Measurements from ENCODE around the gene TRMT61A. TPM values are rescaled to one million over a fixed set of nuclear protein-coding genes. Genes with fewer than 3 reads are reported as not detected.
A peak's percentile ranks its signal among the peaks of the same experiment; 100 is the strongest.

Gene TRMT61A
- total RNA-seq, 2 experiments from 2014 or later = 7.3 to 9.6 TPM

- no peaks in the 10 kb centered on the region for H3K27me3 Mint-ChIP-seq
- CTCF ChIA-PET = interaction anchor here (0.9 to 3.4 kb wide), 2 partner anchors 8 to 35 kb away, joined by 6 to 20 read pairs; no protein-coding TSS in a partner anchor
- H3K27ac Mint-ChIP-seq = no peak overlapping the region
- no peaks in the 10 kb centered on the region for H3K9me3 Mint-ChIP-seq (ENCODE audit: low read depth)
- no peaks in the 10 kb centered on the region for H3K36me3 Mint-ChIP-seq
- peaks cover 6% of the 10 kb centered on the region for H3K4me1 Mint-ChIP-seq
- H3K4me3 Mint-ChIP-seq = no peak overlapping the region
- ATAC-seq (no peak), DNase-seq (no peak)
These were observed 23.8 kb downstream of the TRMT61A start for GRCh38 chr14:103552846-103553210.

GRCh38 chr14:103555559-103556337 lies 26.8 kb downstream of the TRMT61A start:
- DNase-seq = no peak
- no peak for ATAC-seq
- Mint-ChIP-seq H3K27me3 (no peaks in the 10 kb centered on the region), H3K27ac (no peak overlapping the region), H3K9me3 (ENCODE audit: low read depth) (no peaks in the 10 kb centered on the region), H3K4me1 (peaks cover 31% of the 10 kb centered on the region), H3K4me3 (no peak overlapping the region), H3K36me3 (peaks cover 20% of the 10 kb centered on the region)
- CTCF ChIA-PET = interaction anchor here (1.1 to 2.0 kb wide), 2 partner anchors 8 to 34 kb away, joined by 3 to 9 read pairs; no protein-coding TSS in a partner anchor

GRCh38 chr14:103556946-103557758 lies 28.2 kb downstream of the TRMT61A start:
- Mint-ChIP-seq H3K9me3 (ENCODE audit: low read depth) (no peaks in the 10 kb centered on the region), H3K27me3 (no peaks in the 10 kb centered on the region), H3K4me3 (no peak overlapping the region), H3K27ac (no peak overlapping the region), H3K36me3 (peaks cover 25% of the 10 kb centered on the region), H3K4me1 (peaks cover 39% of the 10 kb centered on the region)
- DNase-seq = no peak
- CTCF ChIA-PET = interaction anchor here (0.6 to 2.0 kb wide), 5 partner anchors 9 to 123 kb away, joined by 3 to 9 read pairs (median 3); no protein-coding TSS in a partner anchor
- no peak for ATAC-seq

- H3K36me3 Mint-ChIP-seq = peaks cover 25% of the 10 kb centered on the region
- no peak for DNase-seq
- no peak overlapping the region for H3K27ac Mint-ChIP-seq
- CTCF ChIA-PET = interaction anchor here (1.0 to 2.0 kb wide), 2 partner anchors 10 to 40 kb away, joined by 5 to 9 read pairs; no protein-coding TSS in a partner anchor
- no peaks in the 10 kb centered on the region for H3K27me3 Mint-ChIP-seq
- no peak for ATAC-seq
- no peak overlapping the region for H3K4me3 Mint-ChIP-seq
- peaks cover 41% of the 10 kb centered on the region for H3K4me1 Mint-ChIP-seq
- H3K9me3 Mint-ChIP-seq (ENCODE audit: low read depth) = no peaks in the 10 kb centered on the region
These were observed 29.3 kb downstream of the TRMT61A start for GRCh38 chr14:103558071-103558882.

- no peak overlapping the region for H3K4me3 Mint-ChIP-seq
- H3K4me1 Mint-ChIP-seq = peaks cover 52% of the 10 kb centered on the region
- no peak overlapping the region for H3K27ac Mint-ChIP-seq
- DNase-seq (no peak), ATAC-seq (no peak)
- H3K9me3 Mint-ChIP-seq (ENCODE audit: low read depth) = no peaks in the 10 kb centered on the region
- H3K27me3 Mint-ChIP-seq = no peaks in the 10 kb centered on the region
- CTCF ChIA-PET = interaction anchor here (0.8 to 1.1 kb wide), 4 partner anchors 13 to 341 kb away, joined by 3 read pairs; no protein-coding TSS in a partner anchor
- peaks cover 28% of the 10 kb centered on the region for H3K36me3 Mint-ChIP-seq
These were observed 30.8 kb downstream of the TRMT61A start for GRCh38 chr14:103559766-103560165.

GRCh38 chr14:103560691-103561090 lies 31.7 kb downstream of the TRMT61A start:
- Mint-ChIP-seq H3K9me3 (ENCODE audit: low read depth) (no peaks in the 10 kb centered on the region), H3K36me3 (peaks cover 28% of the 10 kb centered on the region), H3K4me3 (peak overlapping the region; percentile 89)

GRCh38 chr14:103561381-103562178 lies 32.6 kb downstream of the TRMT61A start:
- CTCF ChIA-PET = interaction anchor here (0.5 to 1.8 kb wide), 12 partner anchors 9 to 1928 kb away, joined by 3 to 6 read pairs (median 3); partner anchors contain the start of gene TRMT61A
- peaks cover 62% of the 10 kb centered on the region for H3K4me1 Mint-ChIP-seq
- no peaks in the 10 kb centered on the region for H3K9me3 Mint-ChIP-seq (ENCODE audit: low read depth)
- H3K27me3 Mint-ChIP-seq = no peaks in the 10 kb centered on the region
- peak; percentile 75 for DNase-seq
- H3K4me3 Mint-ChIP-seq = peak overlapping the region; percentile 89
- H3K36me3 Mint-ChIP-seq = peaks cover 28% of the 10 kb centered on the region
- peak; percentile 47 for ATAC-seq
- H3K27ac Mint-ChIP-seq = peak overlapping the region; percentile 90

More at GRCh38 chr14:103560691-103561090, 31.7 kb downstream of the TRMT61A start:
- Mint-ChIP-seq H3K27me3 (no peaks in the 10 kb centered on the region), H3K4me1 (peaks cover 55% of the 10 kb centered on the region), H3K27ac (no peak overlapping the region)
- DNase-seq (no peak), ATAC-seq (no peak)
- CTCF ChIA-PET = interaction anchor here (0.5 to 1.8 kb wide), 4 partner anchors 8 to 1929 kb away, joined by 3 to 6 read pairs (median 4); no protein-coding TSS in a partner anchor

- ATAC-seq = peak; percentile 47
These were observed 33.1 kb downstream of the TRMT61A start for GRCh38 chr14:103562179-103562428.

GRCh38 chr14:103562429-103563225 lies 33.6 kb downstream of the TRMT61A start, which contains the start of the genes BAG5 and COA8:
BAG5 (minus strand) TSS chr14:103562657; CDS start chr14:103561164, 1,493 bp downstream.
COA8 (plus strand) TSS chr14:103562960; CDS start chr14:103563002, 42 bp downstream.
- Mint-ChIP-seq H3K4me3 (peak within 1 kb of the TSS; percentile 89), H3K4me1 (peaks cover 59% of the 10 kb centered on the region), H3K9me3 (ENCODE audit: low read depth) (no peaks in the 10 kb centered on the region), H3K36me3 (peaks cover 28% of the 10 kb centered on the region), H3K27ac (peak within 1 kb of the TSS; percentile 90), H3K27me3 (no peaks in the 10 kb centered on the region)
- DNase-seq = peak; percentile 92
- ATAC-seq = peak; percentile 85
- CTCF ChIA-PET = interaction anchor here (1.2 to 2.0 kb wide), 4 partner anchors 9 to 44 kb away, joined by 3 to 5 read pairs (median 4); no protein-coding TSS in a partner anchor

More at GRCh38 chr14:103562179-103562428, 33.1 kb downstream of the TRMT61A start:
- Mint-ChIP-seq H3K4me3 (peak overlapping the region; percentile 89), H3K9me3 (ENCODE audit: low read depth) (no peaks in the 10 kb centered on the region), H3K27me3 (no peaks in the 10 kb centered on the region), H3K4me1 (peaks cover 62% of the 10 kb centered on the region), H3K36me3 (peaks cover 28% of the 10 kb centered on the region), H3K27ac (peak overlapping the region; percentile 90)
- CTCF ChIA-PET = interaction anchor here (1.0 to 1.8 kb wide), 7 partner anchors 9 to 118 kb away, joined by 3 to 6 read pairs (median 3); no protein-coding TSS in a partner anchor
- DNase-seq = no peak

GRCh38 chr14:103563226-103563620 lies 34.2 kb downstream of the TRMT61A start:
- H3K36me3 Mint-ChIP-seq = peaks cover 28% of the 10 kb centered on the region
- CTCF ChIA-PET = interaction anchor here (1.4 to 2.0 kb wide), 2 partner anchors 16 to 44 kb away, joined by 3 to 5 read pairs; no protein-coding TSS in a partner anchor
- H3K4me1 Mint-ChIP-seq = peaks cover 56% of the 10 kb centered on the region
- ATAC-seq (no peak), DNase-seq (no peak)
- no peaks in the 10 kb centered on the region for H3K27me3 Mint-ChIP-seq
- peak overlapping the region; percentile 89 for H3K4me3 Mint-ChIP-seq
- peak overlapping the region; percentile 84 for H3K27ac Mint-ChIP-seq
- H3K9me3 Mint-ChIP-seq (ENCODE audit: low read depth) = no peaks in the 10 kb centered on the region

- Mint-ChIP-seq H3K4me3 (peak overlapping the region; percentile 89), H3K27ac (peak overlapping the region; percentile 24), H3K36me3 (peaks cover 23% of the 10 kb centered on the region), H3K27me3 (no peaks in the 10 kb centered on the region), H3K9me3 (ENCODE audit: low read depth) (no peaks in the 10 kb centered on the region), H3K4me1 (peaks cover 49% of the 10 kb centered on the region)
- DNase-seq (no peak), ATAC-seq (no peak)
- CTCF ChIA-PET = interaction anchor here (0.7 to 2.0 kb wide), 4 partner anchors 16 to 71 kb away, joined by 3 to 5 read pairs (median 3); no protein-coding TSS in a partner anchor
These were observed 35.0 kb downstream of the TRMT61A start for GRCh38 chr14:103563844-103564505.

Measured in activated CD8-positive, alpha-beta memory T cell treated with anti-CD3 and anti-CD28 coated beads, Interleukin-2, amount 10 ng/mL, durations not matched to agents 7 days and 5 days (primary cell).